BLaER1 treated with 17β-estradiol and CSF1 and Interleukin-3, amounts not matched to agents 10 nM and 100 nM (cell line): ENCODE results near the gene ZNF423.
"Not testable (repeated sequence)": the region's sequence is repeated elsewhere in the genome, so short reads cannot be mapped to it uniquely, and the experiment has no call there.

Experiments used
- H3K27ac ChIP-seq, 11 experiments: shearing (Covaris generic); formaldehyde crosslinking; 2 replicates each; pipeline ENCODE4 v1.8.1; 2022
- H3K27me3 ChIP-seq, 11 experiments: shearing (Covaris generic); formaldehyde crosslinking; 2 replicates each; pipeline ENCODE4 v1.8.1; 2022
- H3K36me3 ChIP-seq, 11 experiments: shearing (Covaris generic); formaldehyde crosslinking; 2 replicates each; pipeline ENCODE4 v1.8.1; 2022
- H3K4me1 ChIP-seq, 10 experiments: shearing (Covaris generic); formaldehyde crosslinking; 2 replicates each; pipeline ENCODE4 v1.8.1; 2022
- H3K4me2 ChIP-seq, 11 experiments: shearing (Covaris generic); formaldehyde crosslinking; 2 replicates each; pipeline ENCODE4 v1.8.1; 2022
- H3K4me3 ChIP-seq, 10 experiments: shearing (Covaris generic); formaldehyde crosslinking; 2 replicates each; pipeline ENCODE4 v1.8.1; 2022
- H3K9ac ChIP-seq, 11 experiments: shearing (Covaris generic); formaldehyde crosslinking; 2 replicates each; pipeline ENCODE4 v1.8.1; 2022
- H3K9me3 ChIP-seq, 11 experiments: shearing (Covaris generic); formaldehyde crosslinking; replicated peaks in 1 of 11; 2 replicates each; pipeline ENCODE4 v1.8.1; 2022
- H4K20me1 ChIP-seq, 11 experiments: shearing (Covaris generic); formaldehyde crosslinking; 2 replicates each; pipeline ENCODE4 v1.8.1; 2022
- Cebpa-rat ChIP-seq, 11 experiments: shearing (Covaris generic); IDR thresholded peaks; 2 replicates each; pipeline ENCODE4 v1.8.1; 2022

The ZNF423 gene

GRCh38 chr16:49889725-49890397, 33.9 kb upstream of the ZNF423 start:
- no peak for TF ChIP-seq Cebpa-rat (IDR thresholded peaks at IDR 0.05)
- Histone ChIP-seq H3K9me3 (peaks cover 0 to 7% (median 0%) of the 10 kb centered on the region in 11 experiments; a peak in 2 of 22 replicates), H3K27me3 (no peaks in the 10 kb centered on the region), H3K36me3 (no peaks in the 10 kb centered on the region), H3K4me3 (no peak overlapping the region), H3K4me2 (no peak overlapping the region), H3K9ac (no peak overlapping the region), H3K4me1 (no peaks in the 10 kb centered on the region), H3K27ac (no peak overlapping the region), H4K20me1 (no peaks in the 10 kb centered on the region)

GRCh38 chr16:49886554-49887094, 30.7 kb upstream of the ZNF423 start:
- no peak for TF ChIP-seq Cebpa-rat (IDR thresholded peaks at IDR 0.05)
- H3K9me3 ChIP-seq, result peaks cover 0 to 7% (median 0%) of the 10 kb centered on the region in 11 experiments; a peak in 2 of 22 replicates
- H3K9ac ChIP-seq, result no peak overlapping the region
- no peaks in the 10 kb centered on the region for H4K20me1 ChIP-seq
- H3K4me3 ChIP-seq, result no peak overlapping the region
- no peak overlapping the region for H3K27ac ChIP-seq
- no peak overlapping the region for H3K4me2 ChIP-seq
- no peaks in the 10 kb centered on the region for H3K36me3 ChIP-seq
- H3K27me3 ChIP-seq, result no peaks in the 10 kb centered on the region
- H3K4me1 ChIP-seq, result 0 out of 20 replicates have a peak, but pooled peaks cover 0 to 7% (median 0%) of the 10 kb centered on the region in 10 experiments

- H3K36me3 ChIP-seq, result no peaks in the 10 kb centered on the region
- H3K27me3 ChIP-seq, result no peaks in the 10 kb centered on the region
- H3K4me1 ChIP-seq, result 0 out of 20 replicates have a peak, but pooled peaks cover 0 to 7% (median 0%) of the 10 kb centered on the region in 10 experiments
- no peaks in the 10 kb centered on the region for H4K20me1 ChIP-seq
- H3K4me3 ChIP-seq, result no peak overlapping the region
- H3K9ac ChIP-seq, result no peak overlapping the region
- no peak for TF ChIP-seq Cebpa-rat (IDR thresholded peaks at IDR 0.05)
- H3K9me3 ChIP-seq, result no peaks in the 10 kb centered on the region
- no peak overlapping the region for H3K4me2 ChIP-seq
- no peak overlapping the region for H3K27ac ChIP-seq
These were observed 28.4 kb upstream of the ZNF423 start for GRCh38 chr16:49884033-49885015.

- 0 out of 20 replicates have a peak, but pooled peaks cover 0 to 7% (median 0%) of the 10 kb centered on the region in 10 experiments for H3K4me1 ChIP-seq
- no peaks in the 10 kb centered on the region for H3K9me3 ChIP-seq
- no peak overlapping the region for H3K9ac ChIP-seq
- TF ChIP-seq Cebpa-rat (IDR thresholded peaks at IDR 0.05), result no peak
- H4K20me1 ChIP-seq, result no peaks in the 10 kb centered on the region
- no peak overlapping the region for H3K4me3 ChIP-seq
- no peak overlapping the region for H3K4me2 ChIP-seq
- no peak overlapping the region for H3K27ac ChIP-seq
- H3K36me3 ChIP-seq, result no peaks in the 10 kb centered on the region
- no peaks in the 10 kb centered on the region for H3K27me3 ChIP-seq
These were observed 27.4 kb upstream of the ZNF423 start for GRCh38 chr16:49883076-49884014.

GRCh38 chr16:49881890-49882289, 26.0 kb upstream of the ZNF423 start:
- no peak overlapping the region for H3K9ac ChIP-seq
- H3K27me3 ChIP-seq, result peaks cover under 1 to 7% (median 4%) of the 10 kb centered on the region in 11 experiments; a peak in 14 of 22 replicates
- TF ChIP-seq Cebpa-rat (IDR thresholded peaks at IDR 0.05), result no peak
- no peak overlapping the region for H3K4me3 ChIP-seq
- H3K4me1 ChIP-seq, result peaks cover 0 to 13% (median 4%) of the 10 kb centered on the region in 10 experiments; a peak in 9 of 20 replicates
- H3K36me3 ChIP-seq, result no peaks in the 10 kb centered on the region
- H3K4me2 ChIP-seq, result no peak overlapping the region
- no peaks in the 10 kb centered on the region for H4K20me1 ChIP-seq
- no peak overlapping the region for H3K27ac ChIP-seq
- H3K9me3 ChIP-seq, result no peaks in the 10 kb centered on the region

- not testable (repeated sequence) for H3K27ac ChIP-seq, H4K20me1 ChIP-seq, H3K9ac ChIP-seq, H3K9me3 ChIP-seq, H3K36me3 ChIP-seq, H3K4me2 ChIP-seq, H3K4me3 ChIP-seq
- H3K4me1 ChIP-seq, result peaks cover 0 to 21% (median 11%) of the 10 kb centered on the region in 10 experiments; a peak in 13 of 20 replicates
- peaks cover 12 to 22% (median 18%) of the 10 kb centered on the region in 11 experiments; a peak in 18 of 22 replicates for H3K27me3 ChIP-seq
These were observed 22.6 kb upstream of the ZNF423 start for GRCh38 chr16:49878540-49878939.

GRCh38 chr16:49876716-49877129, 20.8 kb upstream of the ZNF423 start:
- no peaks in the 10 kb centered on the region; a peak in 1 of 22 replicates for H4K20me1 ChIP-seq
- TF ChIP-seq Cebpa-rat (IDR thresholded peaks at IDR 0.05), result no peak
- H3K4me1 ChIP-seq, result peaks cover 0 to 25% (median 13%) of the 10 kb centered on the region in 10 experiments; a peak in 13 of 20 replicates
- no peak overlapping the region for H3K27ac ChIP-seq
- peak overlapping the region in 4 of 10 experiments; percentile 25 to 38 (median 33); a peak in 6 of 20 replicates for H3K4me3 ChIP-seq
- H3K4me2 ChIP-seq, result peak overlapping the region; percentile 42 to 65 (median 54)
- H3K9me3 ChIP-seq, result no peaks in the 10 kb centered on the region
- H3K36me3 ChIP-seq, result no peaks in the 10 kb centered on the region
- peak overlapping the region in 2 of 11 experiments; percentile 15 to 21; a peak in 2 of 22 replicates for H3K9ac ChIP-seq
- peaks cover 12 to 22% (median 18%) of the 10 kb centered on the region in 11 experiments; a peak in 18 of 22 replicates for H3K27me3 ChIP-seq
